ENCODE measurements around the gene ANKZF1.

The ANKZF1 gene

DNA sequence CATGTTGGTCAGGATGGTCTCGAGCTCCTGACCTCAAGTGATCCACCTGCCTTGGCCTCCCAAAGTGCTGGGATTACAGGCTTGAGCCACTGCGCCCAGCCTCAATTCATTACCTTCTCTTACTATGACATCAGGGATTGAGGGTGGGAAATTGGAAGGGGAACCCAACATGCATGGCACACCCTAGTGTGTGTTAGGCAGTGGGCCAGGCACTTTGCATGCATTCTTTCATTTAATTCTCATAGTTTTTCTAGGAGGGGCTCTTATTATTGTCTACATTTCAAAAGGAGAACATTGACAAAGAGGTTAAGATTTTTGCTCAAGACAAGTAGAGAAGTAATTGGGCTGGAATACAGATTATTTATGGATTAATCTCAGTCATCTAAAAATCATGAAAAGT is 38.7 kb downstream of the ANKZF1 start:
- TF ChIP-seq, protein P1, sequence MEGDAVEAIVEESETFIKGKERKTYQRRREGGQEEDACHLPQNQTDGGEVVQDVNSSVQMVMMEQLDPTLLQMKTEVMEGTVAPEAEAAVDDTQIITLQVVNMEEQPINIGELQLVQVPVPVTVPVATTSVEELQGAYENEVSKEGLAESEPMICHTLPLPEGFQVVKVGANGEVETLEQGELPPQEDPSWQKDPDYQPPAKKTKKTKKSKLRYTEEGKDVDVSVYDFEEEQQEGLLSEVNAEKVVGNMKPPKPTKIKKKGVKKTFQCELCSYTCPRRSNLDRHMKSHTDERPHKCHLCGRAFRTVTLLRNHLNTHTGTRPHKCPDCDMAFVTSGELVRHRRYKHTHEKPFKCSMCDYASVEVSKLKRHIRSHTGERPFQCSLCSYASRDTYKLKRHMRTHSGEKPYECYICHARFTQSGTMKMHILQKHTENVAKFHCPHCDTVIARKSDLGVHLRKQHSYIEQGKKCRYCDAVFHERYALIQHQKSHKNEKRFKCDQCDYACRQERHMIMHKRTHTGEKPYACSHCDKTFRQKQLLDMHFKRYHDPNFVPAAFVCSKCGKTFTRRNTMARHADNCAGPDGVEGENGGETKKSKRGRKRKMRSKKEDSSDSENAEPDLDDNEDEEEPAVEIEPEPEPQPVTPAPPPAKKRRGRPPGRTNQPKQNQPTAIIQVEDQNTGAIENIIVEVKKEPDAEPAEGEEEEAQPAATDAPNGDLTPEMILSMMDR (IDR thresholded peaks at IDR 0.05; ENCODE audit: low read depth, low read length), result no peak
- no peak overlapping the region for H3K4me3 ChIP-seq (ENCODE audit: low read depth, low read length)

DNA sequence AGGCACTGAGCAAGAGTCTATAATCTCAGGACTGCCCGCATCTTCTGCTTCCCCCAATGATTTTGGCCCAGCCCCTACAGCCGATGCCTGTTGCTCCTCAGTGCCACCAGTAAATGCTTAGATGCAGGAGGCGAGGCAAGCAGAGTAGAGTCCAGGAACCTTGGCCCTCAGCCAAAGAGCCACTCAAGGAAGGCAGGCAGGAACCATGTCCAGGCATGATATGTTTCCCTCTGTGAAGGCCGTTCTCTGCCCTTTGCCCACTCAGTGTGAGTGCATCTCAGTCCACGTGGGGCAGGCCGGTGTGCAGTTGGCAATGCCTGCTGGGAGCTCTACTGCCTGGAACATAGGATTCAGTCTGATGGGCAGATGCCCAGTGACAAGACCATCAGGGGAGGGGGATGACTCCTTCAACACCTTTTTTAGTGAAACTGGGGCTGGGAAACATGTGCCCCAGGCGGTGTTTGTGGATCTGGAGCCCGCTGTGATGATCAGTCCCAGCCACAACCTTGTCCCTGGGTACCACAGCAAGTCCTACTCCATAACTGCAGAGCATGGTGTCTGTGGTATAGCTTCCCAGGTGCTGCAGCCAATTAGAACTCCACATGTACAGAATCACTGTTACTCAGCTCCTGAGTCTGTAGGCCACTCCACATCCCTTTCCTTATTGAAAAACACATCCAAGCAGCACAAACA is 39.9 kb downstream of the ANKZF1 start:
- H3K4me3 ChIP-seq (ENCODE audit: low read depth, low read length), result no peak overlapping the region
- TF ChIP-seq, protein P1 (IDR thresholded peaks at IDR 0.05; ENCODE audit: low read depth, low read length), result no peak

DNA sequence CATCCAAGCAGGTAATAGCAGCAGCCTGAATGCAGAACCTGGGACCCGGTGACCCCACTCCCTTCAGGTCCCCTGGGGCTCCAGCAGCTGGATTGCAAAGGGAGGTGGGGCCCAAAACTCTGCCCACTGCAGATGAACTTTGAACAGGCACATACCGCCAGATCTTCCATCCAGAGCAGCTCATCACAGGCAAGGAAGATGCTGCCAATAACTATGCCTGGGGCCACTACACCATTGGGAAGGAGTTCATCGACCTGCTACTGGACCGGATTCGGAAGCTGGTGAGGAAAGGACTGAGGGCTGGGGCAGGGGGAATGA is 40.4 kb downstream of the ANKZF1 start:
- no peak overlapping the region for H3K4me3 ChIP-seq (ENCODE audit: low read depth, low read length)
- TF ChIP-seq, protein P1 (IDR thresholded peaks at IDR 0.05; ENCODE audit: low read depth, low read length), result no peak

DNA sequence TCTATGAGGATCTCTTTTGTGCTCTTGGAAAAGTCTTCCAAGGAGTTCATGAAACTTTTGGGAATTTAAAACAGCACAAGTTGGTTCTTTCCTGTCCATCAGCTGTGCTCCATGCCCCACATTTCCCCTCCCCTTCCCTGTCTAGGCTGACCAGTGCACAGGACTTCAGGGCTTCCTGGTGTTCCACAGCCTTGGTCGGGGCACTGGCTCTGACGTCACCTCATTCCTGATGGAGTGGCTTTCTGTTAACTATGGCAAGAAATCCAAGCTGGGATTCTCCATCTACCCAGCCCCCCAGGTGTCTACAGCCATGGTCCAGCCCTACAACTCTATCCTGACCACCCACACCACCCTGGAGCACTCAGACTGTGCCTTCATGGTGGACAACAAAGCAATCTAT is 41.4 kb downstream of the ANKZF1 start:
- TF ChIP-seq, protein P1 (IDR thresholded peaks at IDR 0.05; ENCODE audit: low read depth, low read length), result no peak
- no peak overlapping the region for H3K4me3 ChIP-seq (ENCODE audit: low read depth, low read length)

DNA sequence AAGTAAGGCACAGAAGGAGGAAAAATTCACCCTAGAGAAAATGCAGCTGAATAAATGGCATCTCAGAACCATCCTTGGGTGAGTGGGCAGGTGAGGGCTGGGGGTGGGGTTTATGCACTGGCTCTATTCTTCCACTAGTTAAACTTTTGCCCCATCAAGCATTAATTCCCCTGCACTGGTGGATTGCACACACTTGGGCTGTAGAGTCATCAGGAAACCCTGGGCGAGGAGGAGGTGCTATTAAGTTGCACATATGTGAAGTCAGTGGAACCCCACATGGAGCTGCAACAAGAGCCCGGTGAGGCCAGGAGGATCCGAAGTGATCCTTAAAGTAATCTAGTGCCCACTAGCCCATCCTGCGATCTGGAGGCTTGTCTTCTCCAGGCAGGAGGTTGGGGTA is 42.8 kb downstream of the ANKZF1 start:
- TF ChIP-seq, protein P1 (IDR thresholded peaks at IDR 0.05; ENCODE audit: low read depth, low read length), result no peak
- H3K4me3 ChIP-seq (ENCODE audit: low read depth, low read length), result no peak overlapping the region

DNA sequence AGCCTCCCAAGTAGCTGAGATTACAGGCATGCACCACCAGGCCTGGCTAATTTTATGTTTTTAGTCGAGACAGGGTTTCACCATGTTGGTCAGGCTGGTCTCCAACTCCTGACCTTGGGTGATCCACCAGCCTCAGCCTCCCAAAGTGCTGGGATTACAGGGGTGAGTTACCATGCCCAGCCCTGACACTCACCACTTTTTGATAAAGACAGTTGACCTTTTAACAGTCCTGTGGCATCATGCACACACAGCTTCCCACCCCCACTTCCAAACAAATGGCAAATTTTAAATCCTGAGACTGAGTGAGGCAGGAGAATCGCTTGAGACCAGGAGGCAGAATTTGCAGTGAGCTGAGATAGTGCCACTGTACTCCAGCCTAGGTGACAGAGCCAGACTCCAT is 43.4 kb downstream of the ANKZF1 start:
- H3K4me3 ChIP-seq (ENCODE audit: low read depth, low read length), result no peak overlapping the region
- TF ChIP-seq, protein P1 (IDR thresholded peaks at IDR 0.05; ENCODE audit: low read depth, low read length), result no peak

DNA sequence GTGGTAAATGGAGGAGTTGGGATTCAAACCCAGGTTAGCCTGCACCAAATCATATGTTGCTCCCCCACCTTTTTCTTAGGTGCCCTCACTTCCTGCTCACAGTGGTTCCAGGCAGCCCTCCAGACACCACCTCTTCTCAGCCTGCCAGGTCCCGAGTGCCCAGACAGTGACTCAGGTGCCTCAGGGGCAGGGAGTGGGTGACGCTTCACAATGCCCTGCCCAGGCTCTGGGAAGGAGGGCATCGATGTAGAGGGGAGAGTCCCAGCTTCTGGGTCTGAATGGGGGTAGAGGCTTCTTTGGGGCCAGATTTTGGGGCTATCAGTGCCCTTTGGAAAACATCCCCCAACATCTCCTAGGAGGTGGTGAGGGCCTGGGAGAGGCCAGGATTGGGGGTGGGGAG is 44.3 kb downstream of the ANKZF1 start:
- no peak overlapping the region for H3K4me3 ChIP-seq (ENCODE audit: low read depth, low read length)
- TF ChIP-seq, protein P1 (IDR thresholded peaks at IDR 0.05; ENCODE audit: low read depth, low read length), result no peak

Data from WI38 (cell line).